Upper lobe of right lung (tissue), 1 donor: ENCODE results near the gene ZNF106. TPM values are rescaled to one million over a fixed set of nuclear protein-coding genes. Genes with fewer than 3 reads are reported as not detected.

Experiments used
- ATAC-seq: fragments of 200-7000 bp; cut with Tn5 transposase; one replicate; pipeline ENCODE4 v1.9.1; 2020; ENCODE audit warnings: mild to moderate bottlenecking, moderate library complexity
- DNase-seq: peaks from one replicate; pipeline ENCODE4 v3.0.0-alpha.2; 2020
- H3K27ac ChIP-seq: fragments of 200-600 bp; one replicate; pipeline ENCODE4 v1.8.0; 2022
- H3K27me3 ChIP-seq: fragments of 200-600 bp; one replicate; pipeline ENCODE4 v1.8.0; 2022; ENCODE audit warnings: mild to moderate bottlenecking
- H3K36me3 ChIP-seq: fragments of 200-600 bp; one replicate; pipeline ENCODE4 v1.8.0; 2022
- H3K4me1 ChIP-seq: fragments of 200-600 bp; one replicate; pipeline ENCODE4 v1.8.0; 2022
- H3K4me3 ChIP-seq: fragments of 200-600 bp; one replicate; pipeline ENCODE4 v1.8.0; 2022; ENCODE audit warnings: mild to moderate bottlenecking
- H3K9me3 ChIP-seq: fragments of 200-600 bp; one replicate; pipeline ENCODE4 v1.8.0; 2022
- CTCF ChIP-seq: fragments of 200-600 bp; IDR thresholded peaks from one replicate; pipeline ENCODE4 v1.8.0; 2022; ENCODE audit warnings: antibody characterized with exemption
- intact Hi-C: fragments of 100-400 bp; cut with DNase I; formaldehyde crosslinking; loops from one replicate; pipeline ENCODE4 v1.11.0; 2022
- total RNA-seq: library from RNA; stranded (reverse); fragmentation: NEBNext Ultra II Directional; extraction: Animal tissue kit (Norgen Biotek cat#: 25700); gene quantifications from one replicate; pipeline ENCODE4 v1.2.1, GENCODE V29; 2021
- donor health status: DM: no; HTN: yes; CAD: no; lungs with severe emphysema.

ZNF106 gene
- total RNA-seq, 1 donor from 2014 or later, result 118 TPM

- H3K4me1 ChIP-seq, result no peaks in the 10 kb centered on the region
- H3K27ac ChIP-seq, result no peak overlapping the region
- no peak for TF ChIP-seq CTCF
- H3K36me3 ChIP-seq, result peaks cover 61% of the 10 kb centered on the region
- H3K4me3 ChIP-seq, result no peak overlapping the region
- no peak for ATAC-seq
- no peaks in the 10 kb centered on the region for H3K9me3 ChIP-seq
- no peak for DNase-seq
- no peaks in the 10 kb centered on the region for H3K27me3 ChIP-seq
- intact Hi-C loops, result no loop called here
Measured at GRCh38 chr15:42411884-42412283, 79.1 kb downstream of the ZNF106 start.

GRCh38 chr15:42409011-42409410, 81.9 kb downstream of the ZNF106 start:
- no peak for DNase-seq
- Histone ChIP-seq H3K4me1 (no peaks in the 10 kb centered on the region), H3K27ac (no peak overlapping the region), H3K9me3 (no peaks in the 10 kb centered on the region), H3K27me3 (no peaks in the 10 kb centered on the region), H3K36me3 (peaks cover 35% of the 10 kb centered on the region), H3K4me3 (no peak overlapping the region)
- no peak for TF ChIP-seq CTCF
- ATAC-seq, result no peak
- intact Hi-C loops, result no loop called here

GRCh38 chr15:42408178-42408577, 82.8 kb downstream of the ZNF106 start:
- no peaks in the 10 kb centered on the region for H3K9me3 ChIP-seq
- no peaks in the 10 kb centered on the region for H3K27me3 ChIP-seq
- no peak overlapping the region for H3K27ac ChIP-seq
- peaks cover 31% of the 10 kb centered on the region for H3K36me3 ChIP-seq
- intact Hi-C loops, result no loop called here
- H3K4me3 ChIP-seq, result no peak overlapping the region
- TF ChIP-seq CTCF, result no peak
- no peak for ATAC-seq
- no peaks in the 10 kb centered on the region for H3K4me1 ChIP-seq
- DNase-seq, result no peak

GRCh38 chr15:42405863-42406482, 85.0 kb downstream of the ZNF106 start:
- H3K4me1 ChIP-seq, result no peaks in the 10 kb centered on the region
- H3K9me3 ChIP-seq, result no peaks in the 10 kb centered on the region
- DNase-seq (no peak), ATAC-seq (no peak)
- H3K36me3 ChIP-seq, result peaks cover 24% of the 10 kb centered on the region
- intact Hi-C loops, result no loop called here
- H3K27me3 ChIP-seq, result no peaks in the 10 kb centered on the region
- TF ChIP-seq CTCF, result no peak
- H3K4me3 ChIP-seq, result no peak overlapping the region
- H3K27ac ChIP-seq, result no peak overlapping the region

GRCh38 chr15:42404461-42405235, 86.3 kb downstream of the ZNF106 start:
- intact Hi-C loops, result no loop called here
- DNase-seq (no peak), ATAC-seq (no peak)
- no peak for TF ChIP-seq CTCF
- no peaks in the 10 kb centered on the region for H3K9me3 ChIP-seq
- H3K4me3 ChIP-seq, result no peak overlapping the region
- H3K4me1 ChIP-seq, result no peaks in the 10 kb centered on the region
- no peaks in the 10 kb centered on the region for H3K27me3 ChIP-seq
- H3K36me3 ChIP-seq, result peaks cover 32% of the 10 kb centered on the region
- no peak overlapping the region for H3K27ac ChIP-seq
